HG03039 (cell line): ENCODE measurements around the gene COL4A5.
"Not testable (repeated sequence)": the region's sequence is repeated elsewhere in the genome, so short reads cannot be mapped to it uniquely, and the experiment has no call there.

ENCODE experiments used
- ATAC-seq: cut with Tn5 transposase; IDR thresholded peaks from one replicate; pipeline ENCODE4 v1.9.1; 2021; ENCODE audit warnings: mild to moderate bottlenecking, moderate library complexity; ENCODE audit not compliant: unreplicated experiment

The COL4A5 gene

GRCh38 chrX:108439426-108439942, at the start of gene COL4A5:
COL4A5 (plus strand) TSS chrX:108439838; CDS start chrX:108440126, 288 bp downstream.
- ATAC-seq, result no peak

DNA sequence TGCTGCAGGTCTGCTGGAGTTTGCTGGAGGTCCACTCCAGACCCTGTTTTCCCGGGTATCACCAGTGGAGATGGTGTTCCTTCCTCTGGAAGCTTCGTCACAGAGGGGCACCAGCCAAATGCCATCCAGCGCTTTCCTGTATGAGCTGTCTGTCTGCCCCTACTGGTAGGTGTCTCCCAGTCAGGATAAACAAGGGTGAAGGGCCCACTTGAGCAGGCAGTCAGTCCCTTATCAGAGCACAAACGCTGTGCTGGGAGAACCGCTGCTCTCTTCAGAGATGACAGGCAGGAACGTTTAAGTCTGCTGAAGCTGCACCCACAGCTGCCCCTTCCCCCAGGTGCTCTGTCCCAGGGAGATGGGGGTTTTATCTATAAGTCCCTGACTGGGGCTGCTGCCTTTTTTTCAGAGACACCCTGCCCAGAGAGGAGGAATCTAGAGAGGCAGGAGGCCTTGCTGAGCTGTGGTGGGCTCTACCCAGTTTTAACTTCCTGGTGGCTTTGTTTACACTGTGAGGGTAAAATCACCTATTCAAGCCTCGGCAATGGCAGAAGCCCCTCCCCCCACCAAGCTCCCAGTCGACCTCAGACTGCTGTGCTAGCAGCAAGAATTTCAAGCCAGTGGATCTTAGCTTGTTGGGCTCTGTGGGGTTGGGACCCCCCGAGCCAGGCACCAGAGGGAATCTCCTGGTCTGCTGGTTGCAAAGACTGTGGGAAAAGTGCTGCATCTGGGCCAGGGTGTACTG, 48.5 kb upstream of the COL4A5 start:
- ATAC-seq, result not testable (repeated sequence)

- ATAC-seq, result no peak
Measured at GRCh38 chrX:108396188-108396891, 43.3 kb upstream of the COL4A5 start.

GRCh38 chrX:108396986-108397385, 42.7 kb upstream of the COL4A5 start:
- no peak for ATAC-seq

GRCh38 chrX:108397627-108398391, 41.8 kb upstream of the COL4A5 start:
- no peak for ATAC-seq

- ATAC-seq, result no peak
Measured at GRCh38 chrX:108399418-108400165, 40.0 kb upstream of the COL4A5 start.

DNA sequence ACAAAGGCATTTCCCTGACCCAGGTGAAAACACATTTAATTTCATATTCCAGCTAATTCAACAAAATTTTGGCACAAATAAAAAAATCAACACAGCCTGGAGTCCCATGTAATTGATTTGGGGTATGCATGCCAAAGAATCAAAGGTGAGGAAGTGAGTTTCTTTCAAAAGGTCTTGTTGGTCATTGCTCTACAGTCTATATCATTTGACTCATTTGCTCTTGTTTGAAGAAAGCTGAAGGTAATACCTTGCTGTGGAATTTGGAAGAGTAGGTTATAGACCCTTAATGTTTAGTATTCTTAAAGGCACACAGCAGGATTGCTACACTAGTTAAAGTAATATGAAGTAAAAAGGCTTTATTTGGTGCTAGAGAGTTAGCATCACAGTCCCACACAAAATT, 26.9 kb upstream of the COL4A5 start:
- no peak for ATAC-seq

DNA sequence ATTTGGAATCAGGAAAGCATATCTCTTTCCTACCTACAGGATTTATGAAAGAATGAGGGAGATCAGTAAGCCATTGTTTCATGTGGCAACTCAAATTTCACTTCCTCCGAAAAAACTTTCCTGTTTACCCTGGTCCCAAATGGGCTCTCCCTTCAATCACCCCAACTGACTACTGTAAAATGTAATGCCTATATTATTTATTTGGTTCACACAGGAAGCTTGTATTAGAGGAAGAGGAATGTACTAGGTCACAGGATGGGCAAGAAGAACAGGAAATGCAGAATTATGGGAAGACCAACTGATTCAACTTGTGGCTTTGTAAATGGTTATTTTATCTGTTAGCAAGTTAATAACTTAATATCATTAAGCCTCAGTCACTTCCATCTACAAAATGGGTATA, 24.5 kb upstream of the COL4A5 start:
- ATAC-seq, result no peak

DNA sequence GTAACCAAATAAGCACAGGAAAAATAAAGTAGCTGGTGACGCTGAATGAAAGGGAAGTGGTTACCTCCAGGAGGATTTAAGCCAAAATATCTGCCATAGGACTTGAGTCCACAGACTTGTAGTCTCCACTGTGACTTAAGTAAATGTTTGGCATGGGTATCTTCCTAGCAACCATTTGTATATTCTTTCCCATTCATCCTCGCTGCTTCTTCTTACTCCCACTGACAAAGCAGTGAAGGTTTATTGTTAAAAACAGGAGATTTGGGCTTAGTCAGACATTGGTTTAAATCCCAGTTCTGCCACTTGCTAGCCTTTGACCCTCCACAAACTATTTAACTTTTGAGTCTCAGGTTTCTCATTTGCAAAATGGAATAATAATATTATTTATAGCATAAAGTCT, 23.7 kb upstream of the COL4A5 start:
- ATAC-seq, result no peak

DNA sequence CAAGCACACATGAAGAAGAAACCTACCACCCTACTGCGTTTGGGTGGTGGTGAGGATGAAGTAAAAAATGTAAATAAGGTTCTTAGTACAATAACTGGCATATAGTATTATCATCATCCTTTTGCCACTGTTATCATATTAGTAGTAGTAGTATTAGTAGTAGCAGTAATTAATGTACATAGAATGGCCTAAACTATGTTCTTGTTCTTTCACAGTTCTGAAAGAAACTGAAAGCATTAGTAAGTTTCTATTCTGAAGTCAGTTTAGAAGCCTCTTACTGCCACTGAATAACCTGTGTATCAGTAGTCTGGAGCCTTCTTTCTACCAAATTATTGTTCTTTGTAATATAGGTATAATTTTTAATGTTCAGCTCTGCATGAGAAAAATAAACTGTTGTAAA, 22.4 kb upstream of the COL4A5 start:
- ATAC-seq, result no peak

- no peak for ATAC-seq
Measured at GRCh38 chrX:108419401-108419800, 20.2 kb upstream of the COL4A5 start.

DNA sequence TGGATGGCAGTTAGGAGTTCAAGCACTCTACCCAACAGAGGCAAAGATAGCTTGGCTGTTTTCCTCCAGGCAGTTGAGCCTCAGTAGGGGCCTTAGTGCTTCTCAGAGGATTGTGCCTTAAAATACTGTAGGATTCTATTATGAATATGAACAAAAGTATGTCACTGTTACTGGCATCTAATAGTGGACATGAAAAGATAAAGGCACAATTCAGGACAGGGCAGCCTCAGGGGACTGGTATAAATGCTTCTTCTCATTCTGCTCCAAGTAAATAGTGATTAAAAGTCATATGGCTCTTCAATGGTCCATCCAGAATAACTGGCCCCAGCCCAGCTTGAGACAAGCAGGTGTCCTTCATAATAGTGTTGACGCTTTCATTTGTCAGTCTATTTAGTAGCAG, 19.2 kb upstream of the COL4A5 start:
- no peak for ATAC-seq

- no peak for ATAC-seq
Measured at GRCh38 chrX:108426262-108426661, 13.4 kb upstream of the COL4A5 start.

DNA sequence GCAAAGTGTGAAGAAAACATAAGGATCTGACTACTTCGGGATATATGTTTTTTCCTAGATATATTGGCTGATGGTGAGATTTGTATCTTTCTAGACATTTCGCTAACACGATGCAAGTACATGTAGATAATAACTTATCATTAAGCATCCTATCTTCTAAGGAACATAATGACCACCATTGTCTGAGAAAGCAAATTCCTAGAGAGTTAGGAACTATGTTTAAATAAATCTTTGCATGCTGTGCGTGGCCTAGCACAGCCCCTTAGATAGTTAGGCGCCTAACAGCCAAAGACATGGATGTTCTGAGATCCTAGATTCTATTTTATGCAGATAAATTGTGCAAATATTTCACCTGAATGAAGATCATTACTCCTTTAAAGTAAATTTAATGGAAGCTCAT, 4.4 kb upstream of the COL4A5 start:
- ATAC-seq, result no peak

DNA sequence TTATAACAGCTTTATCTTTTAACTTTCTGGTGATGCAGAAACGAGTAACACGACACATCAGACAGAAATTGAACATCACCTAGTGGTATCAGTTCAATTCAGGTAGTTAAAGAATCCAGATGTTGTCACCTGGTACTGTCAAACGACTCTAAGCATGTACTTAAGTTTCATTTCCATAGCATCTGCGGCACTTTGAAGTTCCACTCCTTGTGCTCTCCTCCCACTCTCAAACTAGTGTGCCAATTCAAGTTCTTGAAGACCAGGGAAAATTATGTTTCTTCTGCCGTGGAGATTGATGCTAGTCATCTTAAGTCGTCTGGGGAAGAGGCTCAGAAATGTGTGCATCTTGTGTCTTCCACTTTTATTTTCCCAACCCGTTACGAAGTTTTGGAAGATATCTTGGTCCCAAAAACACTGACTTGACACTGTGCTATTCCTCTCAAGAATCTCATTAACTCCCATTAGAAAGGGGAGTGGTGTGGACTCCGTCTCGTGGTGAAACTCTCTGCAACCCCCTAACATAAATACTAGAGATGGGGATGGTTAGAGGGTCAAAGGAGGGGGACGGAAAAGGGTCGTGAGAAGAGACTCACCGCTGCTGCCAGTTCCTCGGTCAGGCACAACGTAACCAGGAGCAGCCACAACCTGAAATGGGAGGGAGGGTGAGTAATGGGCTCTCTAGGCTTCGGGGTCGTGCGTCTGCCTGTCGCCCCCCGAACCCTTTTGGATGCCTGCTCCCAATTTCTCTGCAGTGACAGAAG, 2.1 kb upstream of the COL4A5 start:
- no peak for ATAC-seq

DNA sequence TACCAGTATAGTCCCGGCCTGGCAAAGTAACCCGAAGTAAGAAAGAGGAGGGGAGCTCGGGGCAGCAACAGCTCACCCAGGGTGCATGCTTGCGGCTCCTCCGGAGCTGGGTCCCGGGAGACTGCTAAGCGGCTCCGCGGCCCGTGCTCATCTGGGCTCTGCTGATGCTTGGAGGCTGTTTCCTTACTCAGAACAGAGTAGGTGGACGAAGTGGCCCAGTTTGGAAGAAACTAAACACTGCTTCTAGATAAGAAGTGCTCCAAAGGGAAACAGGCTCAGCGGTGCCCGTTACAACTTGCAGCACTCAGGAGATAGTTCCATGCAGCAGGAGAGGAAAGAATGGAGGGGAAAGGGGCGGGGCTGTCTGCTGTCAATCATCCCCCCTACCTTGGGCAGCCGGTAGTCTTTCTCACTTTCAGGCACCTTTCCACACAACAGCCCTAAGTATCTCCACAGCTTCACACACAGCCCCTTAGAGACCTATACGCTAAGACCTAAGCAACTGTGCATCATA, 1.5 kb upstream of the COL4A5 start, which contains the start of gene COL4A6:
COL4A6 (minus strand) TSS at position 313 of the 514 bp plus-strand sequence; CDS start at position 87, 226 bp downstream.
- ATAC-seq, result no peak

- no peak for ATAC-seq
Measured at GRCh38 chrX:108439961-108440696, 491 bp downstream of the COL4A5 start.

GRCh38 chrX:108442901-108443464, 3.3 kb downstream of the COL4A5 start:
- ATAC-seq, result no peak

DNA sequence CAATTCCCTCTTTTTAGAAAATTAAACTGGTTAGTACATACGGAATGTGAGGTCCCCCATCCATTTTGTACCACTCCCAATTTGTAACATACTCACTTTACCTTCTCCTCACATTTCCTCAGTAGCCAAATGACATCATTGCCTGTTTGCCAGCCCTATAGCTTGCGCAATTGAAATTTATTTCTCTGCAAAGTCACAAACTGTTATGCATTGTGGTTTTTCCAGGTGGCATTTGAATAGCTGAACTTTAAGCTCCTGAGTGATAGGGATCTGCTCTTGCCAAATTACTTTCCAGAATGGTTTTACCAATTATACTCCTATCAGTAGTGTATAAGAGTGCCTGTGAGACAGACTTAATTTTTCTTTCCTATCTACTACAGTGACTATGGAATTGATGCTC, 7.7 kb downstream of the COL4A5 start:
- ATAC-seq, result no peak
